Psoas muscle (tissue), 8 donors: ENCODE measurements around the gene KHK. TPM values are rescaled to one million over a fixed set of nuclear protein-coding genes. Genes with fewer than 3 reads are reported as not detected.
A peak's percentile ranks its signal among the peaks of the same experiment; 100 is the strongest.

ENCODE experiments used
- ATAC-seq, 4 donors: fragments of 200-7000 bp; cut with Tn5 transposase; one replicate each; pipeline ENCODE4 v1.9.1; 2020; ENCODE audit warnings: moderate library complexity in 3 of 4, mild to moderate bottlenecking in 2 of 4
- DNase-seq, 2 donors: peaks; one replicate each; pipeline ENCODE4 v3.0.0-alpha.2; 2020
- H3K27ac ChIP-seq: fragments of 200-600 bp; one replicate; pipeline ENCODE4 v1.8.0; 2022
- H3K27me3 ChIP-seq, 3 donors: fragments of 200-600 bp in 1 of 3; one replicate each; pipeline versions ENCODE4 v1.6.1 to v1.8.0; 2013 to 2022; ENCODE audit warnings: low read length in 2 of 3, mild to moderate bottlenecking in 2 of 3, moderate library complexity in 1 of 3; ENCODE audit not compliant: insufficient read depth in 3 of 3
- H3K36me3 ChIP-seq, 2 donors: fragments of 200-600 bp in 1 of 2; one replicate each; pipeline versions ENCODE4 v1.6.1 to v1.8.0; 2013 to 2022; ENCODE audit warnings: low read depth in 1 of 2, mild to moderate bottlenecking in 1 of 2, moderate library complexity in 1 of 2; ENCODE audit not compliant: insufficient read depth in 1 of 2
- H3K4me1 ChIP-seq: fragments of 200-600 bp; one replicate; pipeline ENCODE4 v1.8.0; 2022
- H3K4me3 ChIP-seq: fragments of 200-600 bp; one replicate; pipeline ENCODE4 v1.8.0; 2022; ENCODE audit warnings: mild to moderate bottlenecking
- H3K9me3 ChIP-seq: fragments of 200-600 bp; one replicate; pipeline ENCODE4 v1.8.0; 2022
- CTCF ChIP-seq: fragments of 200-600 bp; IDR thresholded peaks from one replicate; pipeline ENCODE4 v1.8.0; 2022; ENCODE audit warnings: antibody characterized with exemption
- WGBS, 3 donors: extraction: QIAGEN DNeasy Blood & Tissue Kit; methylation state at CpG; one replicate each; pipeline versions ENCODE4 v1.1.6 to v1.1.7; 2013; 5-methylcytosine and 5-hydroxymethylcytosine counted together
- intact Hi-C, 2 donors: fragments of 100-400 bp; cut with DNase I; formaldehyde crosslinking; loops; one replicate each; pipeline versions ENCODE4 v1.11.0 to v1.14.2; 2022
- polyA plus RNA-seq, 3 donors: library from polyadenylated mRNA; stranded (reverse); fragments of 200-250 nt; gene quantifications; one replicate each; pipeline ENCODE4 v1.2.3, GENCODE V29; 2013
- total RNA-seq, 4 donors: library from RNA; stranded (reverse); fragmentation: NEBNext Ultra II Directional in 2 of 4; extraction: Animal tissue kit (Norgen Biotek cat#: 25700) in 2 of 4; gene quantifications; one replicate each; pipeline versions ENCODE4 v1.2.1 to v1.2.4, GENCODE V29; 2021 to 2023
- donor health status: healthy with polysubstance abuse.
- donor health status: DM: no; HTN: no; CAD: no; lungs with moderate emphysema.
- donor health status: Bipolar disorder and iron deficiency.
- donor health status: healthy.
- donor health status: DM: yes; HTN: yes; CAD: no.
- donor health status: DM: no; HTN: no; CAD: no.
- donor health status: DM: no; HTN: no; CAD: no.
- donor health status: DM: yes; HTN: yes; CAD: no.

The KHK gene
- total and polyA plus RNA-seq, 7 donors, result 1.5 to 5.8 (median 2.5) TPM

- intact Hi-C loops, result loop anchor here in 1 of 2 donors (5.0 kb wide), 1 partner anchor 79 kb away; the partner anchor contains the start of genes ATRAID and SLC5A6
- peaks cover 12% of the 10 kb centered on the region for H3K4me1 ChIP-seq
- peak overlapping the region; percentile 92 for H3K4me3 ChIP-seq
- H3K27me3 ChIP-seq, result no peaks in the 10 kb centered on the region
- peak overlapping the region; percentile 94 for H3K27ac ChIP-seq
- DNase-seq, result peak; percentile 41 to 84
- peaks cover 0 to 41% of the 10 kb centered on the region in 2 donors for H3K36me3 ChIP-seq
- H3K9me3 ChIP-seq, result no peaks in the 10 kb centered on the region
- TF ChIP-seq CTCF, result no peak
- ATAC-seq, result peak; percentile 29 to 67 (median 52)
- WGBS, 3 donors, result 29 to 35% (median 29%) methylated on average over 14 of the region's 14 CpGs
These were observed 46.8 kb downstream of the KHK start for GRCh38 chr2:27133195-27133875.

GRCh38 chr2:27133905-27134780, 47.6 kb downstream of the KHK start, which contains the start of gene PREB:
PREB (minus strand) TSS chr2:27134636; CDS start chr2:27134421, 215 bp downstream.
- no peaks in the 10 kb centered on the region for H3K9me3 ChIP-seq
- peak within 1 kb of the TSS; percentile 94 for H3K27ac ChIP-seq
- DNase-seq (peak; percentile 98 to 99), ATAC-seq (peak; percentile 91 to 95 (median 93))
- H3K4me1 ChIP-seq, result peaks cover 12% of the 10 kb centered on the region
- 0 to 1% (median 0%) methylated on average over 76 to 86 of the region's 86 CpGs for WGBS, 3 donors
- peak within 1 kb of the TSS; percentile 92 for H3K4me3 ChIP-seq
- H3K36me3 ChIP-seq, result peaks cover 0 to 41% of the 10 kb centered on the region in 2 donors
- TF ChIP-seq CTCF, result no peak
- no peaks in the 10 kb centered on the region for H3K27me3 ChIP-seq
- intact Hi-C loops, result loop anchor here in 1 of 2 donors (5.0 kb wide), 1 partner anchor 78 kb away; the partner anchor contains the start of genes ATRAID and SLC5A6

GRCh38 chr2:27134781-27135477, 48.4 kb downstream of the KHK start:
- Histone ChIP-seq H3K4me3 (peak overlapping the region; percentile 92), H3K36me3 (peaks cover 0 to 35% of the 10 kb centered on the region in 2 donors), H3K27ac (peak overlapping the region; percentile 94), H3K9me3 (no peaks in the 10 kb centered on the region), H3K27me3 (no peaks in the 10 kb centered on the region), H3K4me1 (peaks cover 12% of the 10 kb centered on the region)
- TF ChIP-seq CTCF, result no peak
- 50 to 54% (median 53%) methylated on average over 33 of the region's 33 CpGs for WGBS, 3 donors
- intact Hi-C loops, result loop anchor here in 1 of 2 donors (5.0 kb wide), 1 partner anchor 77 kb away; the partner anchor contains the start of genes ATRAID and SLC5A6
- DNase-seq (no peak), ATAC-seq (no peak)

GRCh38 chr2:27135478-27135955, 48.9 kb downstream of the KHK start:
- H3K9me3 ChIP-seq, result no peaks in the 10 kb centered on the region
- WGBS, 3 donors, result 69 to 85% (median 71%) methylated on average over 12 of the region's 12 CpGs
- intact Hi-C loops, result no loop called here
- H3K4me1 ChIP-seq, result peaks cover 12% of the 10 kb centered on the region
- peaks cover 0 to 29% of the 10 kb centered on the region in 2 donors for H3K36me3 ChIP-seq
- no peak for ATAC-seq
- no peak for TF ChIP-seq CTCF
- no peak for DNase-seq
- peak overlapping the region; percentile 94 for H3K27ac ChIP-seq
- no peaks in the 10 kb centered on the region for H3K27me3 ChIP-seq
- no peak overlapping the region for H3K4me3 ChIP-seq
